ENCODE measurements around the gene SLC15A3. TPM values are rescaled to one million over a fixed set of nuclear protein-coding genes. Genes with fewer than 3 reads are reported as not detected.

The SLC15A3 gene
- total and polyA plus RNA-seq, 10 donors, result 62.9 to 139 (median 115) TPM

DNA sequence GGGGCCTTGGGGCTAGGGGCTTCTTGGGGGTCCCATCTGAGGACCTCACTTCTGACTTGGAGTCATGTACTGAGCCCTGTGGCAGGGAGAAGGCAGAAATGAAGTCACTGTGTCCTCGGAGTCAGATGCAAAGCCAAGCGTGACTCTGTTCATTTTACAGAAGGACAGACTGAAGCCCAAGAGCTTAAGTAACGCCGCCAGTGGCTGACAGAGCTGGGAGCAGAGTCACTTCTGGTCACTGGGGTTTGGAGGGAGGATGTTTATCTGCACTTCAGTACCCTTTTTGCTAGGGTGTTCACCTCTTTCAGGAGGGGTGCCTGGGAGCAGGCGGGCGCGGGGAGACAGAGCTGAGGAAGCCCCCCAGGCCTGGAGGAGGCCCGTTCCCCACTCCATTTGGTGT, 30.2 kb upstream of the SLC15A3 start:
- H3K27ac ChIP-seq, result peak overlapping the region in 4 of 8 donors; percentile 57 to 88 (median 76)
- H3K9me3 ChIP-seq, result no peaks in the 10 kb centered on the region
- TF ChIP-seq POLR2AphosphoS5 (IDR thresholded peaks at IDR 0.05) (peak in 1 of 3 donors; percentile 42), POLR2A (IDR thresholded peaks at IDR 0.05) (no peak)
- TF ChIP-seq, protein P1, sequence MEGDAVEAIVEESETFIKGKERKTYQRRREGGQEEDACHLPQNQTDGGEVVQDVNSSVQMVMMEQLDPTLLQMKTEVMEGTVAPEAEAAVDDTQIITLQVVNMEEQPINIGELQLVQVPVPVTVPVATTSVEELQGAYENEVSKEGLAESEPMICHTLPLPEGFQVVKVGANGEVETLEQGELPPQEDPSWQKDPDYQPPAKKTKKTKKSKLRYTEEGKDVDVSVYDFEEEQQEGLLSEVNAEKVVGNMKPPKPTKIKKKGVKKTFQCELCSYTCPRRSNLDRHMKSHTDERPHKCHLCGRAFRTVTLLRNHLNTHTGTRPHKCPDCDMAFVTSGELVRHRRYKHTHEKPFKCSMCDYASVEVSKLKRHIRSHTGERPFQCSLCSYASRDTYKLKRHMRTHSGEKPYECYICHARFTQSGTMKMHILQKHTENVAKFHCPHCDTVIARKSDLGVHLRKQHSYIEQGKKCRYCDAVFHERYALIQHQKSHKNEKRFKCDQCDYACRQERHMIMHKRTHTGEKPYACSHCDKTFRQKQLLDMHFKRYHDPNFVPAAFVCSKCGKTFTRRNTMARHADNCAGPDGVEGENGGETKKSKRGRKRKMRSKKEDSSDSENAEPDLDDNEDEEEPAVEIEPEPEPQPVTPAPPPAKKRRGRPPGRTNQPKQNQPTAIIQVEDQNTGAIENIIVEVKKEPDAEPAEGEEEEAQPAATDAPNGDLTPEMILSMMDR (IDR thresholded peaks at IDR 0.05 in 8 of 11, conservative IDR thresholded peaks at IDR 0.05 in 3 of 11), result no peak
- no peaks in the 10 kb centered on the region for H3K36me3 ChIP-seq
- H3K4me1 ChIP-seq, result peaks cover 8 to 87% (median 42%) of the 10 kb centered on the region in 6 donors
- peak overlapping the region in 1 of 8 donors; percentile 27 for H3K4me3 ChIP-seq
- intact Hi-C loops (cut with DNase I; ENCODE audit: low total_unique reads), result no loop called here
- no peak for DNase-seq
- H3K27me3 ChIP-seq (replicated peaks in 1 of 7), result no peaks in the 10 kb centered on the region
- WGBS, 5 donors, result 78 to 89% (median 86%) methylated on average over 8 of the region's 8 CpGs

DNA sequence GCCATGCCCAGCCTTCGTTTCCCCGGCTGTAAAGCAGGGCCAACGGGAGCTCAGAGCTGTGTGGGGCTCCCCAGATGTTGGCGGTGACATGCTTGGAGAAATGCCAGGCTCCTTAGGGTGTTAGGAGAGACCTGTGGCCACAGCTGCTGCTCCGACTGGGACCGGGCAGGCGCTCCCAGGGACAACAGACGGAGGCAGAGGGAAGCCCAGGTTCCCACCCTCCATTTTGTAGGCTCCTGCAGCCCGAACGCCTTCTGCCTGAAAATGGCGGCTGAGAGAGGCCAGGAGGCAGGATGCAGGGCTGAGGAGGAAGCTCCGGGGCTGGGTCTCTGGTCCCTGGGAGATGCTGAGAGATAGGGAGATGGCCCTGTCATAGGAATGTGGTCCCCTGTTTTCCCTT, 29.5 kb upstream of the SLC15A3 start:
- intact Hi-C loops (cut with DNase I; ENCODE audit: low total_unique reads), result no loop called here
- 81 to 93% (median 89%) methylated on average over 9 to 12 of the region's 12 CpGs for WGBS, 5 donors
- H3K9me3 ChIP-seq, result no peaks in the 10 kb centered on the region
- TF ChIP-seq, protein P1 (IDR thresholded peaks at IDR 0.05 in 8 of 11, conservative IDR thresholded peaks at IDR 0.05 in 3 of 11), result no peak
- TF ChIP-seq POLR2A (IDR thresholded peaks at IDR 0.05), result no peak
- H3K27me3 ChIP-seq (replicated peaks in 1 of 7), result no peaks in the 10 kb centered on the region
- DNase-seq, result no peak
- no peaks in the 10 kb centered on the region for H3K36me3 ChIP-seq
- peaks cover 8 to 87% (median 42%) of the 10 kb centered on the region in 6 donors for H3K4me1 ChIP-seq
- no peak overlapping the region for H3K4me3 ChIP-seq
- H3K27ac ChIP-seq, result peak overlapping the region in 4 of 8 donors; percentile 57 to 88 (median 76)

DNA sequence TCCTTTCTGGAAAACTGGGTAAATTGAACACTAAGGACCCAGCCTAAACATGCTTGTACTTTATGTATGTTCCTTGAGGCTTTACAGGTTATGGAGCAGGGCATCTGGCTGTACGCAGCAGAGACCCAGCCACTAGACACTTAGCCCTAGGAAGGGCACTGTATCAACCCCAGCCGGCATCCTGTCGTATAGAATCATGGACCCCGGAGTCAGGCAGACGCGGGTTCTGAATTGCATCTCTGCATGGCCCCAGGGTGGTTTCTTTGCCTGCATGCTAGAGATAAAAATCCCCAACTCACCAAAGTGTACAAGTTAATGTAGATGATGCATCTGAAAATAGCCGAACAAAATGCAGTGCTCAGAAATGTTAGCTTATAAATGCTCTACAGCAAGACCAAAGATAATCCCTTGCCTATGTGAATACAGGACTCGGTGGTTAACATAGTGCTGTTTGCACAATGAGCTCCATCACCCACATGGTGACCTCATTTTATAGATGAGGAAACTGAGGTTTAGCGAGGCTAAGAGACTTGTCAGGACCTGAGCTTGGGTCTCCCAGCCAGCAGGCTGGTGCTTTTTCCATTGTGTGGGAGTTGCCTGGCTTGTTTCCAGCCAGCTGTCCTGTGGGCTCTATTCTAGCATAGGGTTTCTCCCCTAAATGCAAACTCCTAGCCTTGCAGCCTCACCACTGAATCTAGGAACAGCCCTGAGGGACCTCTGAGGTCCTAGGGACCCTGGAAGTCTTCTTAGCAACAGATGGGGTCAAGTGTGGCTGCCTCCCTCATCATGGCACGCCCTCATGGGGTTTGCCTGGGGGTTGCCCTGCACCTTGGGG, 26.8 kb upstream of the SLC15A3 start:
- peak overlapping the region in 1 of 8 donors; percentile 38 for H3K4me3 ChIP-seq
- no peak for DNase-seq
- H3K4me1 ChIP-seq, result peaks cover 8 to 70% (median 28%) of the 10 kb centered on the region in 6 donors
- H3K36me3 ChIP-seq, result no peaks in the 10 kb centered on the region
- H3K9me3 ChIP-seq, result no peaks in the 10 kb centered on the region
- intact Hi-C loops (cut with DNase I; ENCODE audit: low total_unique reads), result no loop called here
- peak in 1 of 3 donors; percentile 39 for TF ChIP-seq POLR2AphosphoS5 (IDR thresholded peaks at IDR 0.05)
- TF ChIP-seq, protein P1 (IDR thresholded peaks at IDR 0.05 in 8 of 11, conservative IDR thresholded peaks at IDR 0.05 in 3 of 11), result no peak
- no peaks in the 10 kb centered on the region for H3K27me3 ChIP-seq (replicated peaks in 1 of 7)
- WGBS, 5 donors, result 67 to 75% (median 72%) methylated on average over 10 of the region's 10 CpGs
- peak overlapping the region in 5 of 8 donors; percentile 13 to 80 (median 49) for H3K27ac ChIP-seq

DNA sequence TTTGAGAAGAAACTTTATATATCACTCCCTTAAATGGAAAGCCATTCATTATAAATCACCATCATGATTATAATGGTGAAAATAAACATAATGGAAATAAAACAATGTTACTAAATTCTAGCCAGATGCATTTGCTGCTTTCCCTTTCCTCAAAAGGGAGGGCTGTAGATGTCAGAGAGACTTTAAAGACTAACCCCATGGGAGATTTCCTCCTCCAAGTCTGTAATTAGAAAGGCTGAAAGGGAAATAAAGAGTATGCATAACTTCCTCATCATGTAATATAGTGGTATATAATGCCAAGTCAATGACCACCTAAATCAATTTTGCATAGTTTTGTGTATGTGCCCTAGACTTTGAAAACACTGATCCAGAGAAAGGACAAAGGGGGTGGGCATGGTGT, 25.9 kb upstream of the SLC15A3 start:
- Histone ChIP-seq H3K36me3 (no peaks in the 10 kb centered on the region), H3K27me3 (replicated peaks in 1 of 7) (no peaks in the 10 kb centered on the region), H3K27ac (peak overlapping the region in 5 of 8 donors; percentile 13 to 80 (median 49)), H3K9me3 (no peaks in the 10 kb centered on the region), H3K4me3 (no peak overlapping the region), H3K4me1 (peaks cover 8 to 66% (median 27%) of the 10 kb centered on the region in 6 donors)
- intact Hi-C loops (cut with DNase I; ENCODE audit: low total_unique reads), result no loop called here
- no peak for DNase-seq
- TF ChIP-seq, protein P1 (IDR thresholded peaks at IDR 0.05 in 8 of 11, conservative IDR thresholded peaks at IDR 0.05 in 3 of 11), result no peak
- TF ChIP-seq POLR2A (IDR thresholded peaks at IDR 0.05) (no peak), POLR2AphosphoS5 (IDR thresholded peaks at IDR 0.05) (no peak)
